ENCODE data around the gene TRIOBP. TPM values are rescaled to one million over a fixed set of nuclear protein-coding genes. Genes with fewer than 3 reads are reported as not detected.

TRIOBP gene
- total and polyA plus RNA-seq, 2 of the 13 experiments (the other 11 are each of a cell fraction or from before 2014, with no cell fraction given): 6.1 to 15.4 TPM

DNA sequence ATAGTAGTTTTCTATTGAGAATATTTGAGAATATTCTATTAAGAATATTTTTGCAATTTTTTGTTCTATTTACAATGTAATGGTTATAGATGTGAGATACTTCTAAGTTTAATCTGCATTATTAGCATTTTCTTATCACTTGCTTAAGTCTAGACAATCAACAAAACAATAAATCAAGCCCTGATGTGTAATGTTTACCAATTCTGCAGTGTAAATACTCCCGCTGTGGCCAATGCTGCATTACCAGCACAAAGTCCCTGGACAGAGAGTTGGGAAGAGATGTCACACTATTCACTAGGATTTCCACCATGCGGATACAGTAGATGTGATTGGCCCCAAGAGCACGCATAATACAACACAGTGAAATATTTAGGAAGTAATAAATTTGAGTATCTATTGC lies 63.3 kb downstream of the TRIOBP start (continued):
- TF ChIP-seq ZNF350 (CRISPR knock-in tag; IDR thresholded peaks at IDR 0.05; ENCODE audit: borderline replicate concordance, low read depth): no peak
- TF ChIP-seq ZNF891 (CRISPR knock-in tag; IDR thresholded peaks at IDR 0.05): no peak
- no peak for TF ChIP-seq JDP2 (CRISPR knock-in tag; IDR thresholded peaks at IDR 0.05; ENCODE audit: borderline replicate concordance)
- 0 out of 2 replicates have a peak, but pooled peaks have one; percentile 19 for TF ChIP-seq GATAD1 (CRISPR knock-in tag; IDR thresholded peaks at IDR 0.05)
- TF ChIP-seq SOX5 (CRISPR knock-in tag; IDR thresholded peaks at IDR 0.05; ENCODE audit: borderline replicate concordance): peak; percentile 86; the same call in 1 of the 2 replicates
- no peak for TF ChIP-seq NR3C1 (CRISPR knock-in tag; IDR thresholded peaks at IDR 0.05)
- no peak for TF ChIP-seq RAD51 (IDR thresholded peaks at IDR 0.05; ENCODE audit: borderline replicate concordance)
- TF ChIP-seq FOXP4 (CRISPR knock-in tag; IDR thresholded peaks at IDR 0.05): peak; percentile 92
- no peak for TF ChIP-seq ZNF879 (CRISPR knock-in tag; IDR thresholded peaks at IDR 0.05)
- TF ChIP-seq, protein P1, sequence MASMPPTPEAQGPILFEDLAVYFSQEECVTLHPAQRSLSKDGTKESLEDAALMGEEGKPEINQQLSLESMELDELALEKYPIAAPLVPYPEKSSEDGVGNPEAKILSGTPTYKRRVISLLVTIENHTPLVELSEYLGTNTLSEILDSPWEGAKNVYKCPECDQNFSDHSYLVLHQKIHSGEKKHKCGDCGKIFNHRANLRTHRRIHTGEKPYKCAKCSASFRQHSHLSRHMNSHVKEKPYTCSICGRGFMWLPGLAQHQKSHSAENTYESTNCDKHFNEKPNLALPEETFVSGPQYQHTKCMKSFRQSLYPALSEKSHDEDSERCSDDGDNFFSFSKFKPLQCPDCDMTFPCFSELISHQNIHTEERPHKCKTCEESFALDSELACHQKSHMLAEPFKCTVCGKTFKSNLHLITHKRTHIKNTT (CRISPR knock-in tag; IDR thresholded peaks at IDR 0.05): no peak
- TF ChIP-seq, protein P2, sequence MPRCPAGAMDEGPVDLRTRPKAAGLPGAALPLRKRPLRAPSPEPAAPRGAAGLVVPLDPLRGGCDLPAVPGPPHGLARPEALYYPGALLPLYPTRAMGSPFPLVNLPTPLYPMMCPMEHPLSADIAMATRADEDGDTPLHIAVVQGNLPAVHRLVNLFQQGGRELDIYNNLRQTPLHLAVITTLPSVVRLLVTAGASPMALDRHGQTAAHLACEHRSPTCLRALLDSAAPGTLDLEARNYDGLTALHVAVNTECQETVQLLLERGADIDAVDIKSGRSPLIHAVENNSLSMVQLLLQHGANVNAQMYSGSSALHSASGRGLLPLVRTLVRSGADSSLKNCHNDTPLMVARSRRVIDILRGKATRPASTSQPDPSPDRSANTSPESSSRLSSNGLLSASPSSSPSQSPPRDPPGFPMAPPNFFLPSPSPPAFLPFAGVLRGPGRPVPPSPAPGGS (CRISPR knock-in tag; IDR thresholded peaks at IDR 0.05): no peak
- no peak for TF ChIP-seq REPIN1 (CRISPR knock-in tag; IDR thresholded peaks at IDR 0.05; ENCODE audit: borderline replicate concordance, low read depth)
- TF ChIP-seq HCFC1 (IDR thresholded peaks at IDR 0.05; ENCODE audit: low read depth, low read length): no peak
- no peak for TF ChIP-seq BRCA1 (CRISPR knock-in tag; IDR thresholded peaks at IDR 0.05)
- TF ChIP-seq HDAC1 (CRISPR knock-in tag; IDR thresholded peaks at IDR 0.05): peak; percentile 47; the same call in 1 of the 2 replicates
- TF ChIP-seq, protein P3, sequence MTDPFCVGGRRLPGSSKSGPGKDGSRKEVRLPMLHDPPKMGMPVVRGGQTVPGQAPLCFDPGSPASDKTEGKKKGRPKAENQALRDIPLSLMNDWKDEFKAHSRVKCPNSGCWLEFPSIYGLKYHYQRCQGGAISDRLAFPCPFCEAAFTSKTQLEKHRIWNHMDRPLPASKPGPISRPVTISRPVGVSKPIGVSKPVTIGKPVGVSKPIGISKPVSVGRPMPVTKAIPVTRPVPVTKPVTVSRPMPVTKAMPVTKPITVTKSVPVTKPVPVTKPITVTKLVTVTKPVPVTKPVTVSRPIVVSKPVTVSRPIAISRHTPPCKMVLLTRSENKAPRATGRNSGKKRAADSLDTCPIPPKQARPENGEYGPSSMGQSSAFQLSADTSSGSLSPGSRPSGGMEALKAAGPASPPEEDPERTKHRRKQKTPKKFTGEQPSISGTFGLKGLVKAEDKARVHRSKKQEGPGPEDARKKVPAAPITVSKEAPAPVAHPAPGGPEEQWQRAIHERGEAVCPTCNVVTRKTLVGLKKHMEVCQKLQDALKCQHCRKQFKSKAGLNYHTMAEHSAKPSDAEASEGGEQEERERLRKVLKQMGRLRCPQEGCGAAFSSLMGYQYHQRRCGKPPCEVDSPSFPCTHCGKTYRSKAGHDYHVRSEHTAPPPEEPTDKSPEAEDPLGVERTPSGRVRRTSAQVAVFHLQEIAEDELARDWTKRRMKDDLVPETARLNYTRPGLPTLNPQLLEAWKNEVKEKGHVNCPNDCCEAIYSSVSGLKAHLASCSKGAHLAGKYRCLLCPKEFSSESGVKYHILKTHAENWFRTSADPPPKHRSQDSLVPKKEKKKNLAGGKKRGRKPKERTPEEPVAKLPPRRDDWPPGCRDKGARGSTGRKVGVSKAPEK (CRISPR knock-in tag; IDR thresholded peaks at IDR 0.05; ENCODE audit: borderline replicate concordance): no peak
- TF ChIP-seq U2AF2 (IDR thresholded peaks at IDR 0.05; ENCODE audit: low read depth, low read length): no peak
- TF ChIP-seq TBL1XR1 (IDR thresholded peaks at IDR 0.05; ENCODE audit: borderline replicate concordance, low read length, partially characterized antibody): peak; percentile 66
- no peak for TF ChIP-seq KAT8 (CRISPR knock-in tag; IDR thresholded peaks at IDR 0.05)
- TF ChIP-seq NCOR1 (IDR thresholded peaks at IDR 0.05; ENCODE audit: borderline replicate concordance, low read length): peak; percentile 84; the same call in 1 of the 2 replicates
- no peak for TF ChIP-seq MBD4 (IDR thresholded peaks at IDR 0.05; ENCODE audit: borderline replicate concordance, low read length)
- TF ChIP-seq TRAFD1 (CRISPR knock-in tag; IDR thresholded peaks at IDR 0.05; ENCODE audit: borderline replicate concordance): no peak
- TF ChIP-seq ZNF501 (CRISPR knock-in tag; IDR thresholded peaks at IDR 0.05): no peak
